ENCODE measurements around the gene PDE10A.
"Not testable (repeated sequence)": the region's sequence is repeated elsewhere in the genome, so short reads cannot be mapped to it uniquely, and the experiment has no call there.

PDE10A gene

GRCh38 chr6:165618891-165619290 lies 44.1 kb downstream of the PDE10A start:
- DNase-seq: not testable (repeated sequence)

GRCh38 chr6:165618241-165618640 lies 44.8 kb downstream of the PDE10A start:
- DNase-seq: no peak

- DNase-seq: no peak
These were observed 45.5 kb downstream of the PDE10A start for GRCh38 chr6:165617528-165617927.

- DNase-seq: no peak
These were observed 46.9 kb downstream of the PDE10A start for GRCh38 chr6:165616116-165616515.

- no peak for DNase-seq
These were observed 47.4 kb downstream of the PDE10A start for GRCh38 chr6:165615636-165616035.

GRCh38 chr6:165611294-165611693 lies 51.7 kb downstream of the PDE10A start:
- DNase-seq: no peak

- not testable (repeated sequence) for DNase-seq
These were observed 54.5 kb downstream of the PDE10A start for GRCh38 chr6:165608577-165608976.

GRCh38 chr6:165606740-165607008 lies 56.4 kb downstream of the PDE10A start:
- DNase-seq: no peak

- no peak for DNase-seq
These were observed 56.9 kb downstream of the PDE10A start for GRCh38 chr6:165605901-165606739.

GRCh38 chr6:165605182-165605875 lies 57.7 kb downstream of the PDE10A start:
- DNase-seq: no peak

- no peak for DNase-seq
These were observed 60.8 kb downstream of the PDE10A start for GRCh38 chr6:165602291-165602690.

- DNase-seq: no peak
These were observed 62.4 kb downstream of the PDE10A start for GRCh38 chr6:165600606-165601005.

- DNase-seq: no peak
These were observed 63.2 kb downstream of the PDE10A start for GRCh38 chr6:165599596-165600487.

- DNase-seq: no peak
These were observed 63.9 kb downstream of the PDE10A start for GRCh38 chr6:165599121-165599520.

- no peak for DNase-seq
These were observed 65.2 kb downstream of the PDE10A start for GRCh38 chr6:165597821-165598220.

GRCh38 chr6:165594584-165595333 lies 68.3 kb downstream of the PDE10A start:
- DNase-seq: no peak

- DNase-seq: not testable (repeated sequence)
These were observed 70.1 kb downstream of the PDE10A start for GRCh38 chr6:165592947-165593346.

- DNase-seq: no peak
These were observed 74.5 kb downstream of the PDE10A start for GRCh38 chr6:165588515-165588914.

GRCh38 chr6:165587206-165587605 lies 75.8 kb downstream of the PDE10A start:
- no peak for DNase-seq

- no peak for DNase-seq
These were observed 76.3 kb downstream of the PDE10A start for GRCh38 chr6:165586706-165587105.

- no peak for DNase-seq
These were observed 78.0 kb downstream of the PDE10A start for GRCh38 chr6:165585060-165585459.

GRCh38 chr6:165584541-165584940 lies 78.5 kb downstream of the PDE10A start:
- DNase-seq: no peak

- DNase-seq: no peak
These were observed 81.4 kb downstream of the PDE10A start for GRCh38 chr6:165581678-165582077.

Measured in NCI-H1930 (cell line).